ENCODE results near the gene PPP2R5A. TPM values are rescaled to one million over a fixed set of nuclear protein-coding genes. Genes with fewer than 3 reads are reported as not detected.

Gene PPP2R5A
- total and polyA plus RNA-seq, 4 donors, result 33.5 to 45.3 (median 41.2) TPM

GRCh38 chr1:212367474-212368072 lies 82.4 kb downstream of the PPP2R5A start:
- DNase-seq, result no peak
- Histone ChIP-seq H3K4me1 (ENCODE audit: control insufficient read depth in 1 of 2, insufficient read depth in 2 of 2, low read length in 2 of 2) (no peaks in the 10 kb centered on the region), H3K27me3 (ENCODE audit: control insufficient read depth in 1 of 2, insufficient read depth in 2 of 2, low read length in 1 of 2) (no peaks in the 10 kb centered on the region), H3K27ac (ENCODE audit: low read depth in 1 of 2, low read length in 2 of 2) (no peak overlapping the region), H3K4me3 (ENCODE audit: low read length in 2 of 2) (no peak overlapping the region), H3K9me3 (ENCODE audit: control insufficient read depth, low read length) (no peaks in the 10 kb centered on the region), H3K36me3 (ENCODE audit: control insufficient read depth in 1 of 2, insufficient read depth in 2 of 2, low read length in 1 of 2) (peaks cover 2 to 3% of the 10 kb centered on the region in 2 donors)
- ATAC-seq (ENCODE audit: low FRiP score), result no peak
- intact Hi-C loops (cut with DNase I), result loop anchor here (2.0 to 5.0 kb wide), 3 partner anchors 89 to 297 kb away; no protein-coding TSS in a partner anchor
- WGBS, 2 donors, result 66 to 89% methylated on average over 2 of the region's 2 CpGs

GRCh38 chr1:212368073-212368484 lies 82.9 kb downstream of the PPP2R5A start:
- H3K4me3 ChIP-seq (ENCODE audit: low read length in 2 of 2), result no peak overlapping the region
- H3K27ac ChIP-seq (ENCODE audit: low read depth in 1 of 2, low read length in 2 of 2), result no peak overlapping the region
- no peaks in the 10 kb centered on the region for H3K4me1 ChIP-seq (ENCODE audit: control insufficient read depth in 1 of 2, insufficient read depth in 2 of 2, low read length in 2 of 2)
- no peak for DNase-seq
- peak; percentile 89 for ATAC-seq (ENCODE audit: low FRiP score)
- peaks cover 2 to 3% of the 10 kb centered on the region in 2 donors for H3K36me3 ChIP-seq (ENCODE audit: control insufficient read depth in 1 of 2, insufficient read depth in 2 of 2, low read length in 1 of 2)
- intact Hi-C loops (cut with DNase I), result loop anchor here (2.0 to 5.0 kb wide), 2 partner anchors 89 to 297 kb away; no protein-coding TSS in a partner anchor
- WGBS, 2 donors, result 63 to 71% methylated on average over 3 of the region's 3 CpGs
- H3K9me3 ChIP-seq (ENCODE audit: control insufficient read depth, low read length), result no peaks in the 10 kb centered on the region
- no peaks in the 10 kb centered on the region for H3K27me3 ChIP-seq (ENCODE audit: control insufficient read depth in 1 of 2, insufficient read depth in 2 of 2, low read length in 1 of 2)

GRCh38 chr1:212375986-212376385 lies 90.8 kb downstream of the PPP2R5A start:
- DNase-seq (no peak), ATAC-seq (ENCODE audit: low FRiP score) (no peak)
- WGBS, 2 donors, result 79 to 87% methylated on average over 5 of the region's 5 CpGs
- intact Hi-C loops (cut with DNase I), result no loop called here
- H3K4me3 ChIP-seq (ENCODE audit: low read length in 2 of 2), result no peak overlapping the region
- H3K4me1 ChIP-seq (ENCODE audit: control insufficient read depth in 1 of 2, insufficient read depth in 2 of 2, low read length in 2 of 2), result no peaks in the 10 kb centered on the region
- peaks cover 2 to 9% of the 10 kb centered on the region in 2 donors for H3K36me3 ChIP-seq (ENCODE audit: control insufficient read depth in 1 of 2, insufficient read depth in 2 of 2, low read length in 1 of 2)
- no peaks in the 10 kb centered on the region for H3K27me3 ChIP-seq (ENCODE audit: control insufficient read depth in 1 of 2, insufficient read depth in 2 of 2, low read length in 1 of 2)
- H3K27ac ChIP-seq (ENCODE audit: low read depth in 1 of 2, low read length in 2 of 2), result no peak overlapping the region
- H3K9me3 ChIP-seq (ENCODE audit: control insufficient read depth, low read length), result no peaks in the 10 kb centered on the region

GRCh38 chr1:212377644-212378043 lies 92.4 kb downstream of the PPP2R5A start:
- H3K27ac ChIP-seq (ENCODE audit: low read depth in 1 of 2, low read length in 2 of 2), result no peak overlapping the region
- no peak for ATAC-seq (ENCODE audit: low FRiP score)
- DNase-seq, result no peak
- no peak overlapping the region for H3K4me3 ChIP-seq (ENCODE audit: low read length in 2 of 2)
- H3K9me3 ChIP-seq (ENCODE audit: control insufficient read depth, low read length), result no peaks in the 10 kb centered on the region
- intact Hi-C loops (cut with DNase I), result no loop called here
- H3K36me3 ChIP-seq (ENCODE audit: control insufficient read depth in 1 of 2, insufficient read depth in 2 of 2, low read length in 1 of 2), result peaks cover 2 to 9% of the 10 kb centered on the region in 2 donors
- H3K27me3 ChIP-seq (ENCODE audit: control insufficient read depth in 1 of 2, insufficient read depth in 2 of 2, low read length in 1 of 2), result no peaks in the 10 kb centered on the region
- no peaks in the 10 kb centered on the region for H3K4me1 ChIP-seq (ENCODE audit: control insufficient read depth in 1 of 2, insufficient read depth in 2 of 2, low read length in 2 of 2)
- 94 to 95% methylated on average over 3 of the region's 3 CpGs for WGBS, 2 donors

GRCh38 chr1:212379366-212379765 lies 94.2 kb downstream of the PPP2R5A start:
- WGBS, 2 donors, result 94 to 97% methylated on average over 2 of the region's 2 CpGs
- intact Hi-C loops (cut with DNase I), result no loop called here
- no peaks in the 10 kb centered on the region for H3K4me1 ChIP-seq (ENCODE audit: control insufficient read depth in 1 of 2, insufficient read depth in 2 of 2, low read length in 2 of 2)
- ATAC-seq (ENCODE audit: low FRiP score), result no peak
- H3K27me3 ChIP-seq (ENCODE audit: control insufficient read depth in 1 of 2, insufficient read depth in 2 of 2, low read length in 1 of 2), result no peaks in the 10 kb centered on the region
- peaks cover 2 to 9% of the 10 kb centered on the region in 2 donors for H3K36me3 ChIP-seq (ENCODE audit: control insufficient read depth in 1 of 2, insufficient read depth in 2 of 2, low read length in 1 of 2)
- no peaks in the 10 kb centered on the region for H3K9me3 ChIP-seq (ENCODE audit: control insufficient read depth, low read length)
- no peak overlapping the region for H3K27ac ChIP-seq (ENCODE audit: low read depth in 1 of 2, low read length in 2 of 2)
- no peak overlapping the region for H3K4me3 ChIP-seq (ENCODE audit: low read length in 2 of 2)
- no peak for DNase-seq

GRCh38 chr1:212381397-212382035 lies 96.3 kb downstream of the PPP2R5A start:
- Histone ChIP-seq H3K4me1 (ENCODE audit: control insufficient read depth in 1 of 2, insufficient read depth in 2 of 2, low read length in 2 of 2) (no peaks in the 10 kb centered on the region), H3K4me3 (ENCODE audit: low read length in 2 of 2) (no peak overlapping the region), H3K9me3 (ENCODE audit: control insufficient read depth, low read length) (no peaks in the 10 kb centered on the region), H3K27ac (ENCODE audit: low read depth in 1 of 2, low read length in 2 of 2) (no peak overlapping the region), H3K27me3 (ENCODE audit: control insufficient read depth in 1 of 2, insufficient read depth in 2 of 2, low read length in 1 of 2) (no peaks in the 10 kb centered on the region), H3K36me3 (ENCODE audit: control insufficient read depth in 1 of 2, insufficient read depth in 2 of 2, low read length in 1 of 2) (peaks cover 2 to 12% of the 10 kb centered on the region in 2 donors)
- 75 to 84% methylated on average over 4 of the region's 4 CpGs for WGBS, 2 donors
- intact Hi-C loops (cut with DNase I), result no loop called here
- DNase-seq, result no peak
- ATAC-seq (ENCODE audit: low FRiP score), result no peak

GRCh38 chr1:212386029-212386428 lies 100.8 kb downstream of the PPP2R5A start:
- H3K4me3 ChIP-seq (ENCODE audit: low read length in 2 of 2), result no peak overlapping the region
- ATAC-seq (ENCODE audit: low FRiP score) (peak; percentile 36), DNase-seq (no peak)
- no peaks in the 10 kb centered on the region for H3K27me3 ChIP-seq (ENCODE audit: control insufficient read depth in 1 of 2, insufficient read depth in 2 of 2, low read length in 1 of 2)
- H3K4me1 ChIP-seq (ENCODE audit: control insufficient read depth in 1 of 2, insufficient read depth in 2 of 2, low read length in 2 of 2), result no peaks in the 10 kb centered on the region
- intact Hi-C loops (cut with DNase I), result no loop called here
- no peak overlapping the region for H3K27ac ChIP-seq (ENCODE audit: low read depth in 1 of 2, low read length in 2 of 2)
- H3K36me3 ChIP-seq (ENCODE audit: control insufficient read depth in 1 of 2, insufficient read depth in 2 of 2, low read length in 1 of 2), result peaks cover 0 to 2% of the 10 kb centered on the region in 2 donors
- H3K9me3 ChIP-seq (ENCODE audit: control insufficient read depth, low read length), result no peaks in the 10 kb centered on the region
- 75 to 91% methylated on average over 1 of the region's 1 CpG for WGBS, 2 donors

- intact Hi-C loops (cut with DNase I), result no loop called here
- H3K4me3 ChIP-seq (ENCODE audit: low read length in 2 of 2), result no peak overlapping the region
- no peaks in the 10 kb centered on the region for H3K27me3 ChIP-seq (ENCODE audit: control insufficient read depth in 1 of 2, insufficient read depth in 2 of 2, low read length in 1 of 2)
- H3K9me3 ChIP-seq (ENCODE audit: control insufficient read depth, low read length), result no peaks in the 10 kb centered on the region
- ATAC-seq (ENCODE audit: low FRiP score), result no peak
- no peak overlapping the region for H3K27ac ChIP-seq (ENCODE audit: low read depth in 1 of 2, low read length in 2 of 2)
- 95 to 99% methylated on average over 1 of the region's 1 CpG for WGBS, 2 donors
- no peak for DNase-seq
- H3K36me3 ChIP-seq (ENCODE audit: control insufficient read depth in 1 of 2, insufficient read depth in 2 of 2, low read length in 1 of 2), result peaks cover 0 to 2% of the 10 kb centered on the region in 2 donors
- H3K4me1 ChIP-seq (ENCODE audit: control insufficient read depth in 1 of 2, insufficient read depth in 2 of 2, low read length in 2 of 2), result no peaks in the 10 kb centered on the region
Measured at GRCh38 chr1:212388985-212389716, 103.9 kb downstream of the PPP2R5A start.
